ENCODE measurements around the gene TTC33.
"Not testable (repeated sequence)": the region's sequence is repeated elsewhere in the genome, so short reads cannot be mapped to it uniquely, and the experiment has no call there.

The TTC33 gene

GRCh38 chr5:40779561-40779960 is 23.8 kb upstream of the TTC33 start:
- DNase-seq: no peak

- no peak for DNase-seq
Measured at GRCh38 chr5:40778133-40778532, 22.4 kb upstream of the TTC33 start.

DNA sequence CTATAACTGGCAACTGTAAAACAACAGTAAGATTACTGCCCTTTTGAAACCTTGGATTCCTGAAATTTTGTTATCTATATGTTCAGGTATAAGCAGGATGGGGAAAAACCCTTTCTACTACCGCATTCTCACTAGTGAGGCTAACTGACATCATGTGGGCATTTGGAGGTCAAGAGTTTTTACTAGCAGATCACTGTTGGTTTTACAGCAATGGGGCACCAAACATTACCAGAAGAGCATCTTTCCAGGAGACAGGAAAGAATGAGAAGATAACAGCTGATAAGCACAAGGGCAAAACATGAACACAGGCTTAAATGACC is 20.9 kb upstream of the TTC33 start:
- DNase-seq: no peak

DNA sequence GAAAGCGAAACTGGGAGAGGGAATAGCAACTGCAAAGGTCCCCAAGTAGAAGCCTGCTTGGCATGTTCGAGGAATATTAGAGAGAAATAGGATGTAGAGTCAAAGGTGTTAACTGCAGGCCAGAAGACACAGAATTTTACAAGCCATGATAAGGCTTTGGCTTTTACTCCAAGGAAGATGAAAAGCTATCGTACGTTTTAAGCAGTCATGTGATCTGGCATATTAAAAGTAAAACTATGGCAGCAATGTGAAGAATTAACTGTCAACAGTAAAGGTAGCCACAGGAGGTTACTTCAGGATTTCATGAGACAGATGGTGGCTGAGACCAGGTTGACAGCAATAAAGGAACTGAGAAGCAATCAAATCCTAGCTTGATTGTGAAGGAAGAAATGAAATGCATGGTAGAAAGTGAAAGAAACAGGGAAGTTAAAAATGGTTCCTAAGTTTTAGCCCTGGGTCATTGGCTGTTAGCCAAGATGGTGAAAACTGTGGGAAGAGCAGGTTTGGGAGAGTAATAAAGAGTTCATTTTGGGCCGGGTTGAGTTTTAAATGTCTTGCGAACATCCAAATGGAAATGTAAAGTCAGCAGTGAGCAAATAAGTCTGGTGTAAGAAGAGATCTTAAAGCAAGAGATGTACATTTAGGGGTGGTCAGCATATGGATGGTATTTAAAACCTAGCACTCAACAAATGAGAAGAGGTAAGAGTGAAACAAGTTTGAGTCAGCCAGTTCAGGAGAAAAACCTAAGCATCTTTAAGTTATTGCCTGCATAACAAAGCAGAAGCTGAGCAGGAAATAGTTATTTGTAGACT is 20.3 kb upstream of the TTC33 start:
- no peak for DNase-seq

GRCh38 chr5:40775085-40775845 is 19.5 kb upstream of the TTC33 start:
- no peak for DNase-seq

- no peak for DNase-seq
Measured at GRCh38 chr5:40774623-40775022, 18.9 kb upstream of the TTC33 start.

DNA sequence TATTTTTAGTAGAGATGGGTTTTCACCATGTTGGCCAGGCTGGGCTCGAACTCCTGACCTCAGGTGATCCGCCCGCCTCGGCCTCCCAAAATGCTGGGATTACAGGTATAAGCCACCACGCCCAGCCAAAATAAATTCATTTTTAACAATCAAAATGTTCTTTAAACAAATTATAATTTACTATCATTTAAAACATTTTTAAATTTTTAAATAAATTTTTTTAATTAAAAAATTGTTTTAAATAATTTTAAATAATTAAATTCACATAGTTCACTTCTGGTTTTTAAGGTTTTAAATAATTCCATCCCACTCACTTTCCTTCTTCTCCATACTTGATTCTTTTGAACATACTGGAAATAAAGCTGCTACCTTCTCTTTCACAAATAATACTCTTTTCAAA is 15.0 kb upstream of the TTC33 start:
- no peak for DNase-seq

- DNase-seq: no peak
Measured at GRCh38 chr5:40762705-40763104, 6.9 kb upstream of the TTC33 start.

GRCh38 chr5:40757400-40757799 is 1.6 kb upstream of the TTC33 start:
- DNase-seq: no peak

DNA sequence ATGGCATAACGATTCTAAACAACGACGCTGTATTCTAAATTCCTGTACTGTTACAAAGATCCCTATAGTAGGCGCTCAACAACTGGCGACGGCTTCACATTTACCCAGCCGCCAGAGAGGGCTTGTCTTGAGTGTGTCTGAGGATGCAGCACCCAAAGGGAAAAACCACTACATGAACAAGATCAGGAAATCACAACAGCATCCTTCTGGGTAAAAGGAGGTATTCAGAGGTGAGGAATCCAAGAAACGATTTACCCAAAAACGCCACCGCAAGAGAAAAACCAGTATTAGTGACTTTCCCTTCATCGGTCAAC is 711 bp downstream of the TTC33 start:
- DNase-seq: peak; percentile 55

- no peak for DNase-seq
Measured at GRCh38 chr5:40754381-40755092, 1.2 kb downstream of the TTC33 start.

- no peak for DNase-seq
Measured at GRCh38 chr5:40746703-40747102, 9.1 kb downstream of the TTC33 start.

DNA sequence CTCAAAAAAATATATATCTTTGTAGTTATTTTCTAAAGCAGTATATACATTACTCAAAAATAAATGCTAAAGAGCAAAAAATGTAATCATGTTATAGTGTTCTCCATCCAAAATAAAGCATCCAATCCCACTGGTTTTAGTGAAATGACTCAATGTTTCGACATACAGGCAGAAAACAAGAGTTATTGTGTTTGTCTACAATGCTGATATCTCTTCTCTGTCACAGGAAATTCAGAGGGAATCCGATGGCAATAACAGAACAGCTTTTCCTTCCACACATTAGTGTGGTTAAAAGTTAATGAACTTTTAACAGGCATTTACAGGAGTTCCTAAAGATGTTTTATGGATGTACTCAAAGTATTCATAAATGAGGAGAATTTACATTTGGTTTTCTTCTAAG is 12.0 kb downstream of the TTC33 start:
- DNase-seq: no peak

DNA sequence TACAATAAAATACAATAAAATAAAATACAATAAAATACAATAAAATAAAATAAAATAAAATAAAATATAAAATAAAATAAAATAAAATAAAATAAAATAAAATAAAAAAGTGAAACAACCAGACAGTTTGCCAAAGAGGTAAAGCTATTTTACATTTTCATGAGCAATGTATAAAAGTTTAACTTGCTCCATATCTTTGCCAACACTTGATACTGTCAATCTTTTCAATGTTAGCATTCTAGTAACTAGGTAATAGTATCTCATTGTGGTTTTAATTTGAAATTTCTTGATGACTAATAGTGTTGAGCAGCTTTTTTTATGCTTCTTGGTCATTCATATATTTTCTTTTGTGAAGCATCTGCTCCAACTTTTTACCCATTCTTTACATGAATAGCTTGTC is 17.3 kb downstream of the TTC33 start:
- no peak for DNase-seq

DNA sequence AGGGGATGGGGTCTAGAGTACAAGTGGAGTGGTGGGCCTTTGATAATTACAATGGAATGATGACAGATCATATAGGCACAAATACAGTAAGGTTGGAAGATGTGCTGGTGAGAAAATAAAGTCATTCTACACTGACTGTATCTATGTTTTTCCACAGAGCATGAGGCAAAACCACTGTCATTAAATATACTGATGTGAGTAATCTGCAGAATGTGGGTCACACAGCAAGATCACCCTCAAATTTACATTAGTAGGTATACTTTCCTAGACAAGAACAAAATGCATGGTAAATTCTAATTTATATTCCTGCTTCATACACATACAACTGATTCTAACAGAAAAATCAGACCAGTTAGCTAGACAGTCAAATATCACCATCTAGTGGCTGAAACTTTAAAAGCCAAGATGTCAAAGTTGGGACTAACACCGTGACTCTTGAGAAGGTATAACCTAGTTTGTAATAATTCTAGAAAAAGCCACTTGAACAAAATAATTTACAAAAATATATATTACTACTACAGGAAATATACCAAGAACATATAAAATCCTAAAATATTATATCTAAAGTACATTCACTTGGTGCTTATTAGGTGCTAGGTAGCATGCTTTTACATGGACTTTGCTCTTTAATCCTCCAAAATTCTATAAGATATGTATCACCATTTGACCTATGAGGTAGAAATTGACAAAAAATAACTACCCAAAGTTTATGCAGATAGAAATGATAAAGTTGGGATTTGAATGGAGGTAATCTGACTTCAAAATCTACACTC is 19.5 kb downstream of the TTC33 start:
- no peak for DNase-seq

DNA sequence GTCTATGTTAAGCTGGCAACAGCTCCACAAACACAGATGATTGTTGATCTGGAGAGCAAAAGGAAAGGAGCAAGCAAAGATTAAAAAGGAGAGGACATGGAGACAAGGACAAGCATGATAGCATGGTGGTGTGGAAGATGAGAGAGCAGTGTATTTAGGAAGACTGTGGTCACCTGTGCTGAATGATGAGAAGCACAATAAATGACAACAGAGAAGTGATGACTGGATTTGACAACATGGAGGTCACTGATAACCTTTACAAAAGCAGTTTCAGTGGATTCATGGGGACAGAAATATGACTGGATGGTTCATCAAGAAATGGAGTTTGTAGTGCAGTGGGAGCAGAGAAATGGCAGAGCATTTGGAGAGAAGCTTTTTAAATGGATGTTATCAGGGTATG is 20.2 kb downstream of the TTC33 start:
- no peak for DNase-seq

GRCh38 chr5:40734986-40735385 is 20.8 kb downstream of the TTC33 start:
- DNase-seq: no peak

DNA sequence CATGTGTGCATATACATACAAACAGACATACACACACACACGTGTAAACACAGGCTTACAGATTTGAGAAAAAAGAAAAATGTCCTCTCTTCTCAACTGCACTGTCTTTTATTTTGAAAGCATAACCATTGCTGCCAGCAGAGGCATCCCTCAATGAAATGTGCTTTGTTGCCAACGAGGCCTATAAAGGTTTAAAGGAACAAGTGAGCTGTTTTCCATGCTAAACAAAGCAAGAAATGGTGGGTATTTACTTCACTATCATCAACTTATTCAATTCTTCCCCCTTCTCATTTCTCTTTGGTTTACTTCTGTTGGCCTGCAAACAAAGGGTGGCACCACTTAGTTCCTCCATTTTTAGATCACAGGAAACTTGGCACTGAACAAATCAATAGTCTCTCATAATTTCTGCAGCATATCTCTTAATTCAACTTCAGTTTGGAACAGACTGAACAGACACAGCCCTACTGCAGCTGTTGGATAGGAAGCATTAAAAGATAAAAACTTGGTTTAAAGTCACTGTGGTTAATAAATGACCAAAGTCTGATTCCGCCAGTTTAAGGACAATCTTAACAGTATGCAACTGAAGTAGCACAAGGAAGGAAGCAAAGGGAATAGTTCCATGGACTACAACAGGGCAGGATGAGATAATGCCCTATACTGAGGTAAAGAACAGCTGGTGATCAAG is 21.7 kb downstream of the TTC33 start:
- no peak for DNase-seq

DNA sequence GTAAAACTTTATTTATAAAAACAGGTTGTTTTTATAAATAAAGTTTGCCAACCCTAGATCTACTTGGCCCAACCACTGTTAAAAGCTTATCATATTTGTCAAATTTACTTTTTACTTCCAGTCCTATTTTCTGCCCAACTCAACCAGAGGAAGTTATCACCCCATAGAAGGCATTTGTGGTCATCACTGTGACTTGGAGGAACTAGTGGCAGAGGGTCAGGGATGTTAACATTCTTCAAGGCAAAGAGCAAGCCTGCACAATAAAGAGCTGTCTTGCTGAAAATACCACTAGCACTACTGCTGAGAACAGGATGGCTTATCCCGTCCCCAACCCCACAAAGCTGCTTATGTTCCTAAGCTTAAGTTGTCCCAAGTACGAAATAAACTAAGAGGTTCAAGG is 22.3 kb downstream of the TTC33 start:
- no peak for DNase-seq

- not testable (repeated sequence) for DNase-seq
Measured at GRCh38 chr5:40722497-40722911, 33.3 kb downstream of the TTC33 start.

DNA sequence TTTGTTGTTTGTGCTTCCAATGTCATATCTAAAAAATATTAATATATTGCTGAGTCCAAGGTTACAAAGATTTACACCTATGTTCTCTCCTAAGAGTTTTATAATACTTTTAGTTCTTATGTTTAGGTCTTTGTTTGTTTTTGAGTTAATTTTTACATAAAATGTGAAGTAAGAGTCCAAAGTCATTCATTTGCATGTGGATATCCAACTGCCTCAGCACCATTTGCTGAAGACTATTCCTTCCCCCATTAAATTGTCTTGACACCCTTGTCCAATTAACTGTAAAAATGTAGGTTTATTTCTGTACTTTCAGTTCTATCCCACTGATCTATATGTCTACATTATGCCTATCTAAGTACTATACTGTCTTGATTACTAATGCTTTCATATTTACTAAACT is 35.7 kb downstream of the TTC33 start:
- no peak for DNase-seq

- DNase-seq: no peak
Measured at GRCh38 chr5:40717281-40717680, 38.5 kb downstream of the TTC33 start.

DNA sequence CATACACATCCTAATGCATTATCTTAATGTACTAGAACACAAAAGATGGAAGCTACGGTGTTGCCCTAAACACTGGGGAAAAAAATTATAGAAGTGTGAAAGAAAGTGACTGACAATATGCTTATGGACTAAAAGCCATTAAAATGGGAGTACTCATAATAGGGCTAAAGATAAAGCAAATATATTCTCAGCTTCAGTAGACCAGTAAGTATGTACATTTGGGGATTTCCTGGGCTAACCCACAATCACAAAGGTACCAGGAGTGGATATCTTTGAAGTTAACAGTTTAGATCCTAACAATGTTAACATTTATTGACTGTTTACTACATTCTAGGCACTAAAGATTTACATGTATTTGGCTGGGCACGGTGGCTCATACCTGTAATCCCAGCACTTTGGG is 39.2 kb downstream of the TTC33 start:
- DNase-seq: no peak

Measured in NCI-H2171 (cell line).